Sigmoid colon (tissue), 4 donors: ENCODE data around the gene KBTBD12.

Experiments
- CTCF ChIP-seq, 4 experiments: fragments of 450-650 bp in 3 of 4; fragments of 200-600 bp in 1 of 4; IDR thresholded peaks; one replicate each; pipeline ENCODE4 v1.5.1; 2016 to 2019; ENCODE audit warnings: antibody characterized with exemption in 4 of 4, mild to moderate bottlenecking in 3 of 4, moderate library complexity in 2 of 4
- EP300 ChIP-seq, 4 donors: sonication (generic); formaldehyde crosslinking; IDR thresholded peaks; one replicate each; pipeline ENCODE4 v1.6.1; 2017; ENCODE audit warnings: antibody characterized with exemption in 4 of 4

DNA sequence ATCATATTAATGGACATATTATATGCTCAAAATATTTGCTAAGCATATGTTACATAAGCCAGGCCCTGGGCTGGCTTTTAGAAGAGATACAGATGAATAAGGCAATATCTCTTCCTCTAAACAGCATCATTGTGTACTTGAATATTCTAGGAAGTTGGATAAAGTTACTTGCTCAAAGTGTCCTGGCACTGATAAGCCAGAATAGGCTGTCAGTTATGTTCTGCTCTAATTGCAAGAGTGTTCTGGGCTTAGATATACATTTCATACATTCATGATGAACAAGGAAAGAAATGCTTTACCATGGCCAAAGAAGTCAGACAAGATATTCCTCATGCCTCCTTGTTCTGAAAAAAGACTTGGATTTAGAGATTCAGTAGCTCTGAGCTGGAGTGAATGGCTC, 40.7 kb downstream of the KBTBD12 start:
- no peak for TF ChIP-seq CTCF (IDR thresholded peaks at IDR 0.05)
- no peak for TF ChIP-seq EP300 (IDR thresholded peaks at IDR 0.05)
